Glutamatergic neuron (in vitro differentiated cells): ENCODE results near the gene CCDC78. TPM values are rescaled to one million over a fixed set of nuclear protein-coding genes. Genes with fewer than 3 reads are reported as not detected.

ENCODE experiments used
- DNase-seq: peaks from one replicate; pipeline ENCODE4 v3.0.0; 2022
- H3K27ac Mint-ChIP-seq: one replicate; pipeline ENCODE4 v1.8.0; 2020; ENCODE audit warnings: mild to moderate bottlenecking, mixed read lengths, inconsistent platforms; ENCODE audit not compliant: unreplicated experiment
- H3K27me3 Mint-ChIP-seq: one replicate; pipeline ENCODE4 v1.8.0; 2020; ENCODE audit warnings: mild to moderate bottlenecking, moderate library complexity, mixed read lengths, inconsistent platforms; ENCODE audit not compliant: unreplicated experiment
- H3K36me3 Mint-ChIP-seq: one replicate; pipeline ENCODE4 v1.8.0; 2020; ENCODE audit warnings: mild to moderate bottlenecking, mixed read lengths, inconsistent platforms; ENCODE audit not compliant: unreplicated experiment
- H3K4me1 Mint-ChIP-seq: one replicate; pipeline ENCODE4 v1.8.0; 2020; ENCODE audit warnings: mild to moderate bottlenecking, low read depth, mixed read lengths, inconsistent platforms; ENCODE audit not compliant: unreplicated experiment
- H3K4me3 Mint-ChIP-seq: one replicate; pipeline ENCODE4 v1.8.0; 2020; ENCODE audit warnings: mild to moderate bottlenecking, mixed read lengths, inconsistent platforms; ENCODE audit not compliant: unreplicated experiment
- H3K9me3 Mint-ChIP-seq: one replicate; pipeline ENCODE4 v1.8.0; 2020; ENCODE audit warnings: mild to moderate bottlenecking, moderate library complexity, mixed read lengths, inconsistent platforms; ENCODE audit not compliant: unreplicated experiment
- total RNA-seq: library from RNA; stranded (reverse); fragmentation: NEBNext Ultra II Directional; extraction: Animal tissue kit (Norgen Biotek cat#: 25700); gene quantifications from one replicate; pipeline ENCODE4 v1.2.1, GENCODE V29; 2021; ENCODE audit not compliant: unreplicated experiment
- TF ChIP-seq, protein P1 (sequence below): fragments of 200-600 bp; sonication (generic); IDR thresholded peaks from one replicate; pipeline ENCODE4 v1.5.0; 2021; ENCODE audit not compliant: partially characterized antibody, unreplicated experiment

The CCDC78 gene
- total RNA-seq, 1 donor from 2014 or later = 18.9 TPM

DNA sequence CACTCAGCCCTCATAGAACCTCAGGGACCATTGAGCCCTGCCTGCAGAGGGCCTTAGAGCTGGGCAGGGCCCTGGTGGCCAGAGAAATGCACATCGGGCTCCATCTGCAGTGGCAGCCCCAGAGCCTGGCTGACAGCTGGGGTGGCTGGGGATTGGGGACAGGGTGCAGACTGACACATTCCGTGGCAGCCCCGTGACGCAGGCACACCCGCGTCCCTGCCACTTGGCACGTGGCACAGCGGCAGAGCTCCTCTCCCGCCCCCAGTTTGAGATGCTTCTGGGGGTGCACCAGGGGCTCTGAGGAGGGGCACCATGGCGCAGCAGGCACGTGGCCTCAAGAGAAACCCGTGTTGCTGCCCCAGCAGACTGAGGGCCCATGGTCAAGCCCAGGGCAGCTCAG is 22.8 kb downstream of the CCDC78 start:
- Mint-ChIP-seq H3K36me3 (no peaks in the 10 kb centered on the region), H3K4me1 (peaks cover 13% of the 10 kb centered on the region), H3K27ac (no peak overlapping the region), H3K9me3 (peaks cover 14% of the 10 kb centered on the region), H3K4me3 (peak overlapping the region; percentile 76), H3K27me3 (peaks cover 15% of the 10 kb centered on the region)
- TF ChIP-seq, protein P1, sequence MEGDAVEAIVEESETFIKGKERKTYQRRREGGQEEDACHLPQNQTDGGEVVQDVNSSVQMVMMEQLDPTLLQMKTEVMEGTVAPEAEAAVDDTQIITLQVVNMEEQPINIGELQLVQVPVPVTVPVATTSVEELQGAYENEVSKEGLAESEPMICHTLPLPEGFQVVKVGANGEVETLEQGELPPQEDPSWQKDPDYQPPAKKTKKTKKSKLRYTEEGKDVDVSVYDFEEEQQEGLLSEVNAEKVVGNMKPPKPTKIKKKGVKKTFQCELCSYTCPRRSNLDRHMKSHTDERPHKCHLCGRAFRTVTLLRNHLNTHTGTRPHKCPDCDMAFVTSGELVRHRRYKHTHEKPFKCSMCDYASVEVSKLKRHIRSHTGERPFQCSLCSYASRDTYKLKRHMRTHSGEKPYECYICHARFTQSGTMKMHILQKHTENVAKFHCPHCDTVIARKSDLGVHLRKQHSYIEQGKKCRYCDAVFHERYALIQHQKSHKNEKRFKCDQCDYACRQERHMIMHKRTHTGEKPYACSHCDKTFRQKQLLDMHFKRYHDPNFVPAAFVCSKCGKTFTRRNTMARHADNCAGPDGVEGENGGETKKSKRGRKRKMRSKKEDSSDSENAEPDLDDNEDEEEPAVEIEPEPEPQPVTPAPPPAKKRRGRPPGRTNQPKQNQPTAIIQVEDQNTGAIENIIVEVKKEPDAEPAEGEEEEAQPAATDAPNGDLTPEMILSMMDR = no peak
- DNase-seq = no peak

DNA sequence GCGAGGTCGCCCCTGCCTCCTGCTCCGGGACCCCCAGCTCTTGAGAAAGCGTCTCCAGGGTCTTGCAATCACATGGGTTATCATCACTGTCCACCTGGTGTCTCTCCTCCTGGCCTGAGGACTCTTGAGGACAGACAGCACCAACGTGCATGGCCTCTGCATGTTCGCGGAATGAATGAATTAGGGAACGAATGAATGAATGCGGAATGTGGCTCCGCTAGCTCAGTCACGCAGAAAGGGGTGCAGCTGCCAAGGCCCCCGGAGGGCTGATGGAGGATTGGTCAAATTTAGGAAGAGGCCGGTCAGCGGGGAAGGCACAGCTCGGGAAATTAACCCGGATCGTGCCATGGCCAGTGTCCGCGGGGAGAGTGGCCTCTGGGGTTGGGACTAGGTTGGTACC is 23.9 kb downstream of the CCDC78 start:
- H3K9me3 Mint-ChIP-seq = peaks cover 8% of the 10 kb centered on the region
- peaks cover 11% of the 10 kb centered on the region for H3K4me1 Mint-ChIP-seq
- TF ChIP-seq, protein P1 = no peak
- no peak overlapping the region for H3K27ac Mint-ChIP-seq
- H3K4me3 Mint-ChIP-seq = peak overlapping the region; percentile 81
- no peaks in the 10 kb centered on the region for H3K36me3 Mint-ChIP-seq
- H3K27me3 Mint-ChIP-seq = peaks cover 12% of the 10 kb centered on the region
- no peak for DNase-seq

DNA sequence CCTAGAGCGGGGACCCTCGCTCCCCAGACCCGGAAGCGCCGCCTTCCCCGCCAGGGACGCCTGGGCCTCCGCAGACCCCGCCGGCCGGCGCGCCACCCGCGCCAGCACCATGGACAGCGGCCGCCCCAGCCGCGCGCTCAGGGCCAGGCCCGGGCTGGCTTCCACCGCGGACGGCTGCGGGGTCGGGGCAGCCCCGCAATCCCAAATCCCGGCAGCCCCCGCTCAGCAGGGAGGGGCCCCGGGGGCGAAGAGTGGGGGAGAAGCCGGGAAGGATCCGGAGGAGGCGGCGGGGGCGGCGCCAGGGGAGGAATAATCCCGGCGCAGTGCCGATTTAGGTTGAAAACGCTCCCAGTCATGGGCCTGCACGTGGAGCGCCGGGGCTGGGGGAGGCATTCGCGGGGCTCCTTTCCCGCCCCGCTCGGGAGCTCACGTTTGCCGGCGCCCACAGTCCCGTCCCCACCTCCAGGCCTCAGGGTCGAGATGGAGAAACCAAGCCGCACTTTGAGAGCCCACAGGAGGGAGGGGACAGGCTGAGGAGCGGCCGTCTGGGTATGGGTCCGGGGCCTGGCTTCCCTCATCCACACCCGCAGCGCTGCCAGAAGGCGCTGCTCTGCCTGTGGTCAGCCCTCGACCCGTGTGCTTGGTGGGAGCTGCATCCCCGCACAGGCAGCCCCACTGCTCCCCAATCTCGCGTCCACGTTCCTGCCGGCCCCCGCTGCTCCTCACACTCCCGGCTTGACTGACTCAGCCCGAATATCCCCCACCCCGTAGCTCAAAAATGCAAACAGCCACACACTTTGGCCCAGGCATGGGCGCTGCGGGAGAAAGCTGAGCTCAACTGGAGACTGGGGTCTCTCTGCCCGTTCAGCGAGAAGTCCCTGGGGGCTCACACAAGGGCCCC is 25.3 kb downstream of the CCDC78 start:
- DNase-seq = no peak
- H3K27me3 Mint-ChIP-seq = peaks cover 18% of the 10 kb centered on the region
- peak overlapping the region; percentile 71 for H3K4me3 Mint-ChIP-seq
- no peaks in the 10 kb centered on the region for H3K36me3 Mint-ChIP-seq
- TF ChIP-seq, protein P1 = no peak
- H3K4me1 Mint-ChIP-seq = peaks cover 11% of the 10 kb centered on the region
- no peak overlapping the region for H3K27ac Mint-ChIP-seq
- H3K9me3 Mint-ChIP-seq = peaks cover 4% of the 10 kb centered on the region

DNA sequence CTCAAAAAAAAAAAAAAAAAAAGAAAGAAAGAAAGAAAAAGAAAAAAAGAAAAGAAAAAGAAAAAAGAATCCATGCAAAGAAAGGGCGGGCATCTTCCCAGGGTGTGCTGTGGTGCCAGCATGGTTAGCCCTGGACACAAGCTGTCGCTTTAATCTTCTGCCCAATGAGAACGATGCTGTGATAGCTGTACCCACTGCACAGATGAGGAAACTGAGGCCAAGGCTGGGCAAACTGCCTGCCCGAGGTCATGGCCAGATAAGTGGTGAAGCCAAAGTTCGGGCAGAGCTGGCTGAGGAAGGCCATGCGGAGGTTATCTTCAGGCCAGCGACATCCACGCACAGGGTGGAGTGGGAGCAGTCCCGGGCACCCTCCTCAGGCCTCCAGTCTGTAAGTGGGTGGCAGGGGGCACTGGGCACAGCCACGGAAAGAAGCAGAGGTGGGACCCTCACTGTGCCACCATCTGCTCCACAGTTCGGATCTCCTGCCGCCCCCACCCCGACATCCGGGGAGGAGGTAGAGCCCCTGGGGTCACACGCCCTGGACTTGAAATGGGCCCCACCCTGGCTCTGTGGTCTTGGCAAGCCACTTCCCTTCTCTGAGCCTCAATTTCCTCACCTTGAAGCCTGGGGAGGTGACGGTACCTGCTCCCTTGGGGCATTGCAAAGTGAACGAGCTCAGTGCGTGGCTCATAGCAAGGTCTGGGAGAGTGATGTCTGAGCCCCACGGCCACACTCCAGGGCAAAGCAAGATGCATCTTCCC is 27.2 kb downstream of the CCDC78 start:
- no peaks in the 10 kb centered on the region for H3K36me3 Mint-ChIP-seq
- H3K27me3 Mint-ChIP-seq = peaks cover 24% of the 10 kb centered on the region
- TF ChIP-seq, protein P1 = no peak
- no peak for DNase-seq
- H3K9me3 Mint-ChIP-seq = peaks cover 10% of the 10 kb centered on the region
- H3K27ac Mint-ChIP-seq = no peak overlapping the region
- H3K4me1 Mint-ChIP-seq = peaks cover 16% of the 10 kb centered on the region
- H3K4me3 Mint-ChIP-seq = no peak overlapping the region
